ENCODE results near the gene CTSH.

CTSH gene, protein sequence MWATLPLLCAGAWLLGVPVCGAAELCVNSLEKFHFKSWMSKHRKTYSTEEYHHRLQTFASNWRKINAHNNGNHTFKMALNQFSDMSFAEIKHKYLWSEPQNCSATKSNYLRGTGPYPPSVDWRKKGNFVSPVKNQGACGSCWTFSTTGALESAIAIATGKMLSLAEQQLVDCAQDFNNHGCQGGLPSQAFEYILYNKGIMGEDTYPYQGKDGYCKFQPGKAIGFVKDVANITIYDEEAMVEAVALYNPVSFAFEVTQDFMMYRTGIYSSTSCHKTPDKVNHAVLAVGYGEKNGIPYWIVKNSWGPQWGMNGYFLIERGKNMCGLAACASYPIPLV

DNA sequence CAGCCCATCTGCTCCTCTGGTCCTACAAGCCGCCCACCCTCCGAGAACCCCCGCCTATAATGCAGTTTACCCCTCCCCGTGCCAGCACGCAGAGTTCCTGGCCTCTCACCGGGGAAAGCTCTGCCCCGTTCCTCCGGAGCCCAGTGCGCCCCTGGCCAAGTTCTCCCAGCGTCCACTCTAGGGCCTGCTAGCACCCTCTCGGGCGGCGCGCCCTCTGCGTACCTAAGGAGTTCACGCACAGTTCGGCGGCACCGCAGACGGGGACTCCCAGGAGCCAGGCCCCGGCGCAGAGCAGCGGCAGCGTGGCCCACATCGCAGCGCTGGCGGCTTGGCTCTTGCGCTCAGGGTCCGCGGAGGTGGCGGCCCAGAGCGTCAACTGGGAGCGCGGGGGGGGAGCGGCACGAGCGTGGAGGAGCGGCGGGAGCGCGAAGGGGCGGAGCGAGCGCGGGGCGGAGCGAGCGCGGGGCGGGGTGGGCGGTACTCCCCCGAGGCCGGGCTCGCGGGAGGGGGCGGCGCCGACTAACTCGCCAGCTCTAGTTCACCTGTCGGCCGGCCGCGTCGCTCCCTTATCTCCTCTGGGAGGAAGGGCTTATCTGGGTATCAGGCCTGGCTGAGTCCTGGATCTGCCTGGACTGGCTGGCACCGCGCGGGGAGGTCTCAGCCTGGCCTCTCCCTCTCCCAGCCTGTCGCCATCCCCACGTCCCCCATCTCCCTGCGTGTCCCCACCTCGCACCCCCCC, at the start of gene CTSH:
CTSH (minus strand) TSS at position 378 of the 739 bp plus-strand sequence; CDS start at position 313, 65 bp downstream.
- peak; percentile 70 for DNase-seq

DNA sequence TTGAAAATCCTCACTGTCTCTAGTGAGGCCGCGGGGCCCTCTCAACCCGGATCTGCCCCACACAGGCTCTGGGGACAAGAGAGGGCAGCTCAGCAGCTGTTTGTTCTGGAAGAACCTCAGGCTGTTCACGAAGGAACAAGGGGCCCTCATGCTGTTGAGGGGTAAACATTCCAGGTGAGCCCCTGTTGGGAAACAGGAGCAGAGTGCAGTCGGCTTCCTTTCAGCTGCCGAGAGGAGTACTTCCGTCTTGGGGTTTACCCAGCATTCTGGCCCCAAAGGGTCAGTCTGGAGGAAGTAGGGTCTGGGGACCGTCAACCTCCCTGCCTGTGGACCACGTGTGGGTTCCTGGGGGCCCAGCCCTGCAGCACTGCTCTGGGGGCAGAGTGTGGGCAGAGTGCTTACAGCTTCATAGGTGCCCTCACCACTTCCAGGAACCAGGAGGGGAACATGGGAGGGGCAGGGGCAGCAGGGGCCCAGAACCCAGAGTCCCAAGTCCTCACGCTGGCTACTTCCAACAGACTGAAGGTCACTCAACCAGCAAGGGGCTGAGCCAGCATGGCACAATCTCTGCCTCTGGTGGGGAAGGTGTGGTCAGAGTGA, 49.2 kb upstream of the CTSH start:
- no peak for DNase-seq

DNA sequence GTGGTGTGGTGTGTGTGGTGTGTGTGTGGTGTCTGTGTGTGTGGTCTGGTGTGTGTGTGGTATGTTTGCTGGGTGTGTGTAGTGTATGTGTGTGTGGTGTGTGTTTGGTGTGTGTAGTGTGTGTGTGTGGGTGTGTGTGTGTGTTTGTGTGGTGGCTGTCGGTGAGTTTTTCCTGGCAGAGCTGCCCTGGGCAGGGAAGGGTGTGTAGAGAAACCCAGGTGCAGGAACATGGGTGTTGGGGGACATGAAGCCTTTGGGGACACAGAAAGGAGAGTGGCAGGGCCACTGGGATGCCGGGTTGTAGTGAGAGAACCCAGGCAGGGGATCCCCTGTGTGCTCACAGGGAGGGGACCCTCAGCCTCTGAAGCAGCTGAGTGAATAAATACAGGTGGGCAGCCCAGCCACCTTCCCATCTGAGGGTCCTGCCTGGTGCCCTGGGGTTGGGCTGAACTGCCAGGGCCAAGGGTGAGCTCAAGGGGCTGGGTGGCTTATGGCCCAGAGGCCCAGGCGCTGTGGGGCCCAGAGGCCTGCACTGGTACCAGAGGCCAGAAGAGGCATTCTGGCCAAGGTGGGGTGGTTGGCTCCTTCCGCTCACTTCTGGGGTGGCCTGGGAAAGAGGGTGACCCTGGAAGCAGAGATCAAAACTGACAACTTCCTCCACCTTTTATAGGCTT, 48.5 kb upstream of the CTSH start:
- DNase-seq, result no peak

DNA sequence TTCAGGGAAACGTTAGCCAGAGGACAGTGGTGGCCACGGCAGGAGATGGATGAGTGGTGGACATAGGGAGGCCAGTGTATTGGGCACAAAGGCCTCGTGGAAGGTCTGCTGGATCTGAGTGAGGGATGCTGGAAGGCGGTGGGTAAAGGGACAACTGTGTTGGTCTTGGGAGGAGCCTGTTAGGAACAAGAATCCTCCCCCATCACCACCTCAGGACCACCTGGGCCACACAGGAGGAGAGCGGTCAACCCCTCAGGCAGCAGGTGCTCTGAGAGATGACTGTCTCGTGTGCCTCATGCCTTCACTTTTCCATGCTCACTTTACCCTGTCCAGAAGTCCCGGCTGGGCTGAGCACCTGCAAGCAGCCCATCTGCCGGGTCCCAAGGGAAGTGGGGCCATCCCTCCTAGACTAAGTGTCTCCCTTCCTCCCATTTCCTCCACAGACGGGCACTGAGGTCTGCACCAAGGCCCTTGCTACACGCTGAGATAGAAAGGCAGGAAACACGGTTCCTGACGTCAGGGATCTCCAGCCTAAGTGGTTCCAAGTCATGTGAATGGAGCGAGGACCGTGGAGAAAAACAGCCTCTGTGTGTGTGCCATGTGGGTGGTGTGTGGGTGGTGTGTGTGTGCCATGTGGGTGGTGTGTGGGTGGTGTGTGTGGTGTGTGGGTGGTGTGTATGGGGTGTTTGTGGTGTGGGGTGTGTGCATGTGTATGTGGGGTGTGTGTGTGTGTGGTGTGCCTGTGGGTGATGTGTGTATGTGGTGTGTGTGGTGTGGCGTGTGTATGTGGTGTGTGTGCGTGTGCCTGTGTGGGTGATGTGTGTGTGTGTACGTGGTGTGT, 47.8 kb upstream of the CTSH start:
- no peak for DNase-seq

DNA sequence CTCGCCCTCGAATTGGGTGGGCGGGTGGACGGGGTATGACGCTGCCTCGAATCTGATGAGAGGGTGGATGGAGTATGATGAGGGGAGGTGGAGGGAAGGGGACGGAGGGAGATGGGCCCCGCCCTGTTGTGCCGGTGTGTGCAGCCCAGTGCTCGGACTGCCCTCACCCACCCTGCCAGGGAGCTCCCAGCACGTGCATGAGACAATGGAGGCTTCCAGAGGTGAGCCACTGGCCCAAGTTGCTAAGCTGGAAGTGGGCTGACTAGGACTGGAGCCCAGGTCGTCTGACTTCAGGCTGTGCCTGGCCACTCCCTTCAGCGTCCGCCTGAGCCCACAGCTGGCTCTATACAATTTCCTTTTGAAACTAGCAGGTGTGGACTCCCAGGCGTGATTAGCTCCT, 47.0 kb upstream of the CTSH start:
- no peak for DNase-seq

DNA sequence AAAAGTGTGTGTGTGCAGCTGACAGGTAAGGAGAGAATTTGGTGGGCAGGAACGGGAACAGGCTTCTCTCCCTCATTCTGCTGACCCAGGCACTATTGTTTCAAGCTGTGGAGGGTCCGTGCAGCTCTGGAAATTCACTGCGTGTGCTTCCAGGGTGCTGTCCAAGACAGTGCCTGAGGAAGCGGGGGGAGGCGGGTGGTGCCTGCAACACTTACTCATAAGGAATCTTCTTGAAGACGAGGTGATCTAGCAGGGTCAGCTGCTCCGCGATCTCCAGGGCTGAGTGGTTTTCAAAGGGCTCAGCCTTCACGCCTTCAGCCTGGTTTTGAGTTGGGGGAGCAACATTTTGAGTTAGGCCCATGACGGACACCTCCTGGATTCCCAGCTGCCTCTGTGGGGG, 46.6 kb upstream of the CTSH start:
- DNase-seq, result no peak

DNA sequence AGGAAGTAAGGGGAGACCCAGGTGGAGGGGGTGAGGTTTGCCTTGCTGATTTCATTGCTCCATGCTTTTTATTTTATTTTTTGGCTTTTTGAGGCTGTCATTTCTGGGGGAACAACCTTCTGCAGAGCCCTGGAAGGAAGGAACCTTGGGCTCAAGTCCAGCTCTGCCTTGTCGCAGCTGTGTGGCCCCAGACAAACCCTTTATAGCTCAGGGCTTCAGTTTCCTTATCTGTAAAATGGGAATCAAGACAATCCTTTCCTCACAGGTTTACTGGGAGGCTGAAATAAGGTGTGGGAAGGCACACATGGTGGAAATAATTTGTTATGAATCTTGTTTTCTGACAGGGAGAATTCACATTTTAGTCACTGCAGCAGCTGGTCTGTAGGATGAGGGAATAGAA, 45.4 kb upstream of the CTSH start:
- DNase-seq, result no peak

DNA sequence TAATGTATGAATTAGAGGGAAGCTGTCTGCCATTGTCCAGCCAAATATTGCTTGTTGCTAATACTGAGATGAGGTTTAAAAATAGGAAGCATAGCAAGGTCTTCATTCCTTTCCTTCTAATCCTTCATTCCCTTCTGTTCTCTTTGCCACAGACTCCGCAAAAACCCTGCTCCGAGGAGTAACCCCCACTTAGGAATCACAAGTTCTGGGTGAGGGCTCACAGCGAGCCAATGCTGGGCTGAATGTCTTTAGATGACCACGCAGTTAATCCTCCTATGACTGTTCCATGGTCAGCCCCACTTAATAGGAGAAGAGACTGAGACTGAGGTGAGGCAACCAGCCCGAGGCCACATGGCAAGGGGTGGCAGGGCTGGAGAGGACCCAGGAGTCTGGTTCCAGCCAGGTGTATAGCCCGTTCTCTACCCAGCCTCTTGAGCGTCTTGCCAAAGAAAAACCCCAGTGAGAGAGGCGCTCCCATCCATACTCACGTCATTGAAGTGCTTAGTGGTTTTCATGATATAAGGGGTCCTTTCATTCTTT, 44.9 kb upstream of the CTSH start:
- no peak for DNase-seq

DNA sequence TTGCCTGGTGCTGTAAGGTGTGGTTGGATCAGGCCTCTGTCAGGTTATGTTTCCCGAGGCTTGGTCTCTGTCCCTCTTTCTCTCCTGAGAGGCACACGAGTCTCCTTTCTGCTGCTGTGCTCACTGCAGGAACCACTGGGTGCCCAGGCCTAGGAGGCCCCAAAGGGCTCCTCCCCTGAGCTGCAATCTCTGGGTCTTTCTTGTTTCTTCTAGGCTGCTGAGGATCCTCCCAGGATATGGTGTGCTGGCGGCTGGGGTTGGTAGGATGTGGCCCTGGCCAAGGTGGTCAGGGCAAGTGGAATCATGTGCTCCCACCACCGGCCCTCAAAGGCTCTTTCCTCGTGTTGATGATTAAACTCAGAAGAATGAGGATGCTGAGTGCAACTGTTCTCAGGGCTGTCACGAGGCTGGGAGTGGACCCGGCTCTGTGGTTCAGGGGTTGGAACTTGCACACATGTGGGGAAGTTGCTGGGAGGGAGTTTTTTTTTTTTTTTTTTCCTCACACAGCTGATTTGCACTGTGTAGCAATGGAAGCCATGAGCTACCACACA, 43.6 kb upstream of the CTSH start:
- DNase-seq, result peak; percentile 60

DNA sequence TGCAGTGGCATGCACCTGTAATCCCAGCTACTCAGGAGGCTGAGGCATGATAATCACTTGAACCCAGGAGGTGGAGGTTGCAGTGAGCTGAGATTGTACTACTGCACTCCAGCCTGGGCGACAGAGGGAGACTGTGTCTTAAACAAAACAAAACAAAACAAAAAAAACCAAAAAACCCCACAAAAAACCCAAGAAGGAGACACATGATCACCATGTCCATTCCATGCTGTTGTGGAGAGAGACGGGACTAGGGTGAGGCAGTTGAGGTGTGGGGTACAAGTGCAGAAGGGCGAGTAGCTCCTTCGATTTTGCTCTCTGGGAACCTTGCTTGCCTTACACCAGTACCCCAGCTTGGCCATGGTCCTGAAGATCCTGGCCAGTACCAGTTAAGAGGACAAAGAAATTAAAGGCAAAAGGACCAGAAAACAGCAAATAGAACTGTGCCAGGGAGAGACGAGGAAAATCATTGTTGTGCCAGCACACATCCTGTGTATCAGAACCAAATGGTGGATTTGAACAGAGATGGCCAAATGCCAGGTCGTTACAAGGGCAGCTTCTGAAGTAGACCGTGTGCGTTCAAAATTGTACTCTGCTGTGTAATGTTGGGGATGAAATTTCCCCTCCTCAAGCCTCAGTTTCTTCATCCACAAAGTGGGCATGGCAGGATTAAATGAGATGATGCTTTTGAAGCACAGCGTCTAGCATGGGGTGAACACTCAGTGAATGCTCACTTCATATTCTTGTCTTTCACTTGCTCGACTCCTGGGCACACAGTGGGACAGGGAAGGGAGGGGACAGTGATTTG, 42.9 kb upstream of the CTSH start:
- no peak for DNase-seq

DNA sequence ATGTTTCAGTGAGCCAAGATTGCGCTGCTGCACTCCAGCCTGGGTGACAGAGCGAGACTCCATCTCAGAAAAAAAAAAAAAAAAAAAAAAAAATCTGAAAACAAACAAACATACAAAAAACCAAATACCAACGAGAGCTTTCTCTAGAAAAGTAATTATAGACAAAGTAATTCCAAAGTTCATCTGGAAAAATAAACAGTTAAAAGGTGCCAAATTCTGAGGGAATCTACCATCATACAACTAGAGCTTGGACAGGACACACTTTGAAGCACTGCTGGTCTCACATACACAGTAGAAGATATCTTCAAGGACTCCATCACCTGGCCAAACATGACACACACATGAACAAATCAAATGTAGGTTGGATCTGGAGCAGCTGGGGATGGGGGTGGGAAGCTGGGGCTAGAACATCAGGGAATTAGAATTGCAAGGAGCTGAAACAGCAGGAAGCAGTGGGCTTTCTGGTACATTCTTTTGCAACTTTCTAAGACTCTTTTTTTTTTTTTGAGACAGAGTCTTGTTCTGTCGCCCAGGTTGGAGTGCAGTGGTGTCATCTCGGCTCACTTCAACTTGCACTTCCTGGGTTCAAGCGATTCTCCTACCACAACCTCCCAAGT, 41.1 kb upstream of the CTSH start:
- no peak for DNase-seq

DNA sequence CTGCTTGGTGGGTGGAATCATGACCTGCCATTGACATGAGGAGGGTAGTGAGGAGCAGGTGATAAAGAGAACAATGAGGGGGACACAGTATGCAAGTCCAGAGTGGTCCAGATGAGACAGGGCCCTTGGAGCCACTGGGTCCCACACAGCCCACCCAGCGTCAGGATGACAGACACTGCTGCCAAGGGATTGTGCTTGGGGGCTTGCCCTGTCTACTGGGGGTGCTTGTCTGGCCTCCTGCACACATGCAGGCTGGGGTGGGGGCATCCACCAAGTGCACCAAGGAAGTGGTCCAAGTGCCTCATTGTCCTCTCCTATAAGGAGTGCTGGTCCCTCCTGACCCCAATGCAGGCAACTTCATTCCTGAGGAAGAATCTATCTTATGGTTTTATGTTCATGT, 39.2 kb upstream of the CTSH start:
- DNase-seq, result no peak

DNA sequence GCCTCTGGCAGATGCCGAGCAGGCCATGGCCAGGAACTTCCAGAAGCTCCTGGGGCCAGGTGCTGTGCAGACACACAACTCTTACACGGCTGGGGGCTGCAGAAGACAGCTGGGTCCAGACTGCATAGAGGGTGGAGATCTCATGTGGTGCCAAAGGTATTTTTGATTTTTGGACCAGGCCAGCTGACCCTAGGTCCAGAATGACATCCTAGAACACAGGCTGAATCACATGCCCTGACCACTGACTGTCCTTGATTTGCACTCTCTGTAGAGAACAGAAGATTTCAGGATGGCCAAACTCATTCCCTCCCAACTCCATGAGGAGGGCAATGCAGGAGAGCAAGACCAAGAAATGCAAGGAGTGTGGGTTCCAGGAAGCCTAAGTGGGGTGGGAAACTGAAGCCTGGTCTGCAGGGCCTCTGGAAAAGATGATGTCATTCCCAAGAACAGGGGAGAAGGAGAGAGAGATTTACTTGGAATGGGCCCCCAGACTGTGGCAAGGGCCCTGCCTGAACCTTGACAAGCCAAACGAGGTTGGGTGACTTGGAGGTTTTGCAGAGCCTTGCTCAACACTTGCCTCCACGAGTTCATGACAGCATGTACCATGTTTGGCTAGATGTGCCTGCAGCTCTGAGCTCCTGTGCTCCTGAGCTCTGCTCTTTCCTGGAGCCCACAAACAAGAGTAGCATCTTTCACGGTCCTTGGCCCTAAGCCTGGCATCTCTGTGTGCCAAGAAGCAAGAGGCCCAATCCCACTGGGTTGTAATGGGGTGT, 38.5 kb upstream of the CTSH start:
- DNase-seq, result no peak

DNA sequence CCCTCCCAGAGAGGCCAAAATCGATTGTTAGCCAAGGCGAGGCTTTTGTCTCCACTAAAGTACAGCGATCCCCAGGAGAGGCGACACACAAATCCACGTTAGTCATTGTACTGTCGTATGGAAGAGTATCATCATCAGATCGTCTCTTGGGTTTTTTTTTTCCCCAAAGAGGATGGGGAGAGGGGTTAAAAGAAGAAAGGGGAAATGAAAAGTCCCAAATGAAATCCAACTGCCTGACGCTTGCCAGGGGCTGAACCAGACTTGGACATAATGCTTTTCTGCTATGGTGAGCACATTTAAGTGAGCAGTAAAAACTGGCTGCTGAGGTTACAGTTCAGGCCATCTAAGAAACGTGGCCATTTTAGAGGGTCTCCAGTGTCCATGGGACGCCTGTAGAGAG, 37.9 kb upstream of the CTSH start:
- no peak for DNase-seq

DNA sequence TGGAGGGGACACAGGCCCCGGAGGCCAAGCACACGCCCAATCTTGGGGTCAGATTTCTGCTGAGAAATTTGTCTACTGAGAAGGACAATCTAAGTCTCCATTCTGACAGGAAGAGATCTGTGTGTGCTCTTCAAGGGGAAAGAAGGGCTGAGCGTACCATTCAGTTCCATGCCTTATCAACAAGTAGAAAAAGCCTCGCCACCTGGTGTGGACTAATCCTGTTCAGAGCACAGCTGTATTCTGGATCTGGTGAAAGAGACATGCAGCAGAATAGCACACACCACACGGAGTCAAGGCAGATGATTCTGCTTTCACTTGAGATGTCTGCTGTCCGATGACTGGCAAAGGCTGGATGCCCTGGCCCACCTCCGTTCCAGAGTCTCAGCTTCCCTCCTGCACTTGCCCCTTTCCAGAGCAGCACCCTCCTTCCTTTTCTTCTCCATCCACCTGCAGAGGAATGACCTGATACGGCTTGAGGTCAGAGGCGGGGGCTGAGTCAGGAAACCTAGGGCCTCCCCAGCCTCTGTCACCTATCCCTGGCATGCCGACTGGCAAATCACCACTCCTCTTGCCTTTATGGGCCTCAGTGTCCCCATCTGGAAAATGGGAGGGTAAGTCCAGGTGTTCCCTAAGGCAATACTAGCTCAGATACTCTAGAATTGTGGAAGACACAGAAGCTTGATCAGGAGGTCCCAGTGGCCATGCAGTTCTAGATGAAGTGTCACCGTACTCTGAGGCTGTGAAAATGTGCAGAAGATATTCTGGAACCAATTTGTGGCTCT, 36.9 kb upstream of the CTSH start:
- no peak for DNase-seq

DNA sequence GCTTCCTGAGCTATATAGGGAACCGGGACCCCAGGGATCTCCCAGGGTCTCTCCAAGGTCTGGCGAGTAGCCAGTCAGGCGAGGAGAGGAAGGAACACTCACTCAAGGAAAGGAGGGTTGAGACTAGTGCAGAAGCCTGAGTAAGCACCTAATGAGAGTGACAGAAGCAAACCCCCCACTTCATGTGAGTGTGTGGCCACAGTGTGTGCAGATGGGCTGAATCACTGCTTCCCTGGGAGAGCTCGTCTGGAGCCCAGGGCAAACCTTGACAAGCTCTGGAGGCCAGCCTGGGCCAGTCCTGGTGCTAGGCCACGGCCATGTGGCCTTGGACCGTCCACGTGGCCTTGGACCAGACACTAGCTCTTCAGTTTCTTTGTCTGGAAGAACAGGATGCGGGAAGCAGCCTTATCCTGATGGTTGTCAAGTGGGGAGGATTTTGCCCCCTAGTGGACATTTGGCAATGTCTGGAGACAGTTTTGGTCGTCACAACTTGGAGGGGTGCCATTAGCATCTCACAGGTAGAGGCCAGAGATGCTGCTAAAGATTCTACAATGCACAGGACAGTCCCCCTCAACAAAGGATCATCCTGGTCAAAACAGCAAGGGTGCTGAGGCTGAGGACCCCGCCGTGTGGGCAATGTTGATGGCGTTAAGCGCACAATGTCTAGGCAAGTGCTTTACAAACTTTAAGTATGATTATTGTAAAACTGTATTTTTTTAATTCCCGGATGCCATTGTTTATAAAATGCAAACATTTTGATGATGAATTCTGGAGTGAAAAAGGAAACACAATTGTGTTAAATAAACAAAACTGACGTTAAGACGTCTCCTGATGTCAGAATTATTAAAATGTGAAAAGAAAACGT, 34.8 kb upstream of the CTSH start:
- peak; percentile 58 for DNase-seq

DNA sequence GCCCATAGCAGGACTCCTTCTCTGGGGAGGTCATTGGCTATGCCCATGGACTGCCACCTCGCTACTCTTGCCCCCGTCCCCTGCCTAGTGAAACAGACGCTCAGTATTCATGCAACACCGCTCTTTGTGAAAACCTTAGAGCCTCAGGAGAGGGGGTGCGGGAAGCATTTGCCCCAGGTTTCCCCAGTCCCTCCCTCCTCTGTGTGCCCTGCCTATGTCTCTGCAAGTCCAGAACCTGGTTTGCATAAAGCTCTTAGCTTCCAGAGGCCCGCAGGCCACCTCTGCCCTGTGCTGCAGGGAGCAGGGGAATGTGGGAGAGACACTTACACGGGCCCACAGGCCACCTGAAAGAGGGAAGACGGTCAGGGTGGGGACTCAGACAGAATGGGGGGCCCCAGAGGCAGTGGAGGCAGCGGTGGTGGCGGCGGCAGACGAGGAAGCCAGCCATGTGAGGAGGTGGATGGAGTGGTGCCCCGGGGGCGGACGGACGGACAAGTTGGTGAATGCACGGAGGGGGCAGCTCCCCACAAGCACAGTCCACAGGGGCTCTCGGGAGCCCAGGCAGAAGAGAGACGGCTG, 33.8 kb upstream of the CTSH start:
- no peak for DNase-seq
